GM19468 (cell line): ENCODE measurements around the gene KIR3DL2.
"Not testable (repeated sequence)": the region's sequence is repeated elsewhere in the genome, so short reads cannot be mapped to it uniquely, and the experiment has no call there.

ENCODE experiments used
- ATAC-seq: cut with Tn5 transposase; IDR thresholded peaks from one replicate; pipeline ENCODE4 v1.9.1; 2021; ENCODE audit warnings: mild to moderate bottlenecking, moderate library complexity, moderate number of reproducible peaks; ENCODE audit not compliant: unreplicated experiment; ENCODE audit errors: extremely low read depth

KIR3DL2 gene

GRCh38 chr19:54859421-54859820 is 9.2 kb downstream of the KIR3DL2 start:
- ATAC-seq, result not testable (repeated sequence)

GRCh38 chr19:54863459-54863858 is 13.2 kb downstream of the KIR3DL2 start:
- ATAC-seq, result not testable (repeated sequence)

GRCh38 chr19:54871696-54872095 is 21.5 kb downstream of the KIR3DL2 start:
- ATAC-seq, result no peak

GRCh38 chr19:54873990-54874389 is 23.7 kb downstream of the KIR3DL2 start, which contains the start of gene FCAR:
FCAR (plus strand) TSS chr19:54874235; CDS start chr19:54874290, 55 bp downstream.
- ATAC-seq, result no peak

GRCh38 chr19:54875506-54875905 is 25.3 kb downstream of the KIR3DL2 start:
- no peak for ATAC-seq

- no peak for ATAC-seq
Measured at GRCh38 chr19:54877471-54877870, 27.2 kb downstream of the KIR3DL2 start.

- ATAC-seq, result no peak
Measured at GRCh38 chr19:54881884-54882283, 31.6 kb downstream of the KIR3DL2 start.

GRCh38 chr19:54882758-54883157 is 32.5 kb downstream of the KIR3DL2 start:
- ATAC-seq, result no peak

- ATAC-seq, result no peak
Measured at GRCh38 chr19:54883228-54883627, 33.0 kb downstream of the KIR3DL2 start.

- ATAC-seq, result no peak
Measured at GRCh38 chr19:54888239-54888638, 38.0 kb downstream of the KIR3DL2 start.

- no peak for ATAC-seq
Measured at GRCh38 chr19:54889566-54889965, 39.3 kb downstream of the KIR3DL2 start.

GRCh38 chr19:54893406-54893805 is 43.2 kb downstream of the KIR3DL2 start:
- ATAC-seq, result no peak

- ATAC-seq, result not testable (repeated sequence)
Measured at GRCh38 chr19:54894106-54894505, 43.9 kb downstream of the KIR3DL2 start.

GRCh38 chr19:54896036-54896435 is 45.8 kb downstream of the KIR3DL2 start:
- no peak for ATAC-seq

- not testable (repeated sequence) for ATAC-seq
Measured at GRCh38 chr19:54898685-54899084, 48.4 kb downstream of the KIR3DL2 start.

GRCh38 chr19:54899646-54900045 is 49.4 kb downstream of the KIR3DL2 start:
- not testable (repeated sequence) for ATAC-seq

- not testable (repeated sequence) for ATAC-seq
Measured at GRCh38 chr19:54901153-54901552, 50.9 kb downstream of the KIR3DL2 start.

- no peak for ATAC-seq
Measured at GRCh38 chr19:54902061-54902460, 51.8 kb downstream of the KIR3DL2 start.

GRCh38 chr19:54903303-54903702 is 53.1 kb downstream of the KIR3DL2 start:
- ATAC-seq, result no peak

GRCh38 chr19:54904261-54904660 is 54.0 kb downstream of the KIR3DL2 start:
- not testable (repeated sequence) for ATAC-seq

GRCh38 chr19:54905421-54905802 is 55.2 kb downstream of the KIR3DL2 start:
- ATAC-seq, result no peak

GRCh38 chr19:54905803-54906511 is 55.7 kb downstream of the KIR3DL2 start, which contains the start of gene NCR1:
NCR1 (plus strand) TSS chr19:54906148; CDS start chr19:54906188, 40 bp downstream.
- no peak for ATAC-seq
